ENCODE results near the gene PROP1. TPM values are rescaled to one million over a fixed set of nuclear protein-coding genes. Genes with fewer than 3 reads are reported as not detected.
"Not testable (repeated sequence)": the region's sequence is repeated elsewhere in the genome, so short reads cannot be mapped to it uniquely, and the experiment has no call there.

Gene PROP1
- polyA plus RNA-seq, 1 donor = not detected

DNA sequence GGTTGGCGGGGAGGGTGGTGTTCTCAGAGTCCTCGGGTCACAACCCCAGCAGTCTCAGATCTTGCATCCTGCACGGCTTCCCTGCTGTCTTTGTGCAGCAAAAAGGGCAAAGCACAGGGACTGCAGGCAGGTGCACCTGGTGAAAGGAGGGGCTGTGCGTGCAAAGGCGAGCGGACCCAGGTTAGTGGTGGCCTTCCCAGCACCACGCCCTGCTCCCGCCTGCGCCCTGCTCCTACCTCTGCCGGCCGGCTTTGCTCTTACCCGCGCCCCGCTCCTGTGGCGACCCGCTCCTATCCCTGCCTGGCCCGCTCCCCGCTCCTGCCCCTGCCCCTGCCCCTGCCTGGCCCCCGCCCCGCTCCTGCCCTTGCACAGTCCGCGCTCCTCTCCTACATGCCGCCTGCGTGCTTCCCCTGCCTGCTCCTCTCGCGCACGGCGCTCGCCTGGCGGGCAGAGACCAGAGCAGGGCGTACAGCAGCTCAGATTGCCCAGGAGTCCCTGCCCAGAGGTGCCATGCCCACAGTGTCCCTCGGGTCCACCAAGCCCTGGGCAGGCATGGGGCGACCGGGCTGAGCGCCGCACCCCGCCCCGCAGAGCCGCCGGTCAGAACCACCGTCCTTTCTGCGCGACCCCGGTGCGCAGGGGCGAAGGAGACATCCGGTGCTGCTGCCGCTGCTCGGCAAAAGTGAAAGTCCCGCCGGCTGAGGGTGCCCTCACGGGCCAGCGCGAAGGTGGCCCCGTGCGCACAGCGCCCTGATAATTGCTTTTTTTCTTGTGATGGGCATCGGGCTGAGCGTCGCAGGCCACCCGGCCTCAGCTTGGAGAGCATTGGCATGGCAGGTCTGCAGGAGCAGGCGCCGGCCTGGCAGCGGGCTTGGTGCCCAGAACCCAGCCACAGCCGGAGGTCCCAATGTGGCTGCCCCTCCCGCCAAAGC, 52.0 kb downstream of the PROP1 start:
- not testable (repeated sequence) for DNase-seq

DNA sequence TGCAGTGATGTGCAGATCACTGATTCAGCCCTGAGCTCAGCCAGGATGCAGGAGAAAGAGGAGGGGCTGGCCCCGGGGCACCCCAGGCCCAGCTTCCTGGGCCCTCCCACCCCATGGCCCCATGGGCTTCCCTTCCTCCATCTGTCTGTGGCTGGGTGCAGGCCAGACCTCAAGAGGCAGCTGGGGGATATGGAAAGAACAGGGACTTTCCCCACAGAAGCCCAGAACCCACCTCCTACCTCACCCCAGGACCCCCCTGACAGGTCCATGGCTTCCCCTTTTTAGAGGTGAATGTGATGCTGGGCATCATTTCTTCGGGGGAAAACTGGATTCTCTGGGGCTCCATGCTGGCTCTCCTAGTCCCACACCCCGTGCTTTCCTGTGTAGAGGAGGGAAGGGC, 53.1 kb downstream of the PROP1 start:
- not testable (repeated sequence) for DNase-seq

Other genes with a start within 250 kb of the PROP1 start
- gene FAM153A, start 213.3 kb downstream of the PROP1 start, polyA plus RNA-seq (ENCODE audit: insufficient read length) = 0.49 TPM
- 31.8 TPM for gene N4BP3, start 117.3 kb upstream of the PROP1 start, polyA plus RNA-seq (ENCODE audit: insufficient read length)
- 38.8 TPM for gene RMND5B, start 134.8 kb upstream of the PROP1 start, polyA plus RNA-seq (ENCODE audit: insufficient read length)
- gene NHP2, start 157.6 kb upstream of the PROP1 start, polyA plus RNA-seq (ENCODE audit: insufficient read length) = 115 TPM
- gene GMCL2, start 191.1 kb upstream of the PROP1 start, polyA plus RNA-seq (ENCODE audit: insufficient read length) = not detected
- 84.8 TPM for gene HNRNPAB, start 208.3 kb upstream of the PROP1 start, polyA plus RNA-seq (ENCODE audit: insufficient read length)
- gene PHYKPL, start 236.6 kb upstream of the PROP1 start, polyA plus RNA-seq (ENCODE audit: insufficient read length) = 78.4 TPM